Epidermal melanocyte (primary cell): ENCODE measurements around the gene TSPAN33.

Source experiments
- DNase-seq: peaks from one replicate; pipeline ENCODE4 v3.0.0; 2011; ENCODE audit warnings: low spot score; ENCODE audit not compliant: insufficient read length

Gene TSPAN33

DNA sequence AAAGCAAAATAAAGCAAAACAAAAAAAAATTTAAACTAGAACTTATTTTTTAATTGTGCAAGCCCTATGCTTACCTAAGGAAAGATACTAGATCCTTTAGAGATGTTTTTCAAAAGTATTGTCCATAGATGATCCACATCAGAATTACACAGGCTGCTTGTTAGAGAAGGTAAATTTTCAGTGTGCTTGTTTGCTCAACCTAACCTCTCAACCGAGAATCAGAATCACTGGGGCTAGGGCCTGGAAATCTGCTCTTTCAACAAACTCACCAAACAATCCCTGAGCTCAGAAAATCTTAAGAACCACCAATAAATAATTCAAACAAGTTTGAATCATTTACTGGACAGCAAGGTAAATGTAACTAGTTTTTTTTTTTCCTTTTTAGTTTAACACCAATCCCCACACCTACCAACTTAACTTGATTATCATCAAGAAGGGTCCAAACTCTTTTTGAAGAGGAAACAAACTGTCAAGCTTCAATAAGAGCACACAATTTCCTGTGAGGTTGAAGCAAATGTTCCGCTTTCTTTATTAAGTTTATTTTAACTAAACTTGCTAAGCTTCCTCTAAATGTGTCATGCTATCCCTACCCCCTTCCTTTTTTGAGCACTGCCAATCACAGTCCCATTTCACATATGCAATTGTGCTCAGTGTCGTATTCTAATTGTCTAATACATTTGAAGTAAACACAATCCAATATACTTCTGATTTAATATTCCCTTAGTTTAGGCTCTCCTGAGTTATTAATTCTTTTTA, 7.4 kb upstream of the TSPAN33 start:
- DNase-seq, result no peak

DNA sequence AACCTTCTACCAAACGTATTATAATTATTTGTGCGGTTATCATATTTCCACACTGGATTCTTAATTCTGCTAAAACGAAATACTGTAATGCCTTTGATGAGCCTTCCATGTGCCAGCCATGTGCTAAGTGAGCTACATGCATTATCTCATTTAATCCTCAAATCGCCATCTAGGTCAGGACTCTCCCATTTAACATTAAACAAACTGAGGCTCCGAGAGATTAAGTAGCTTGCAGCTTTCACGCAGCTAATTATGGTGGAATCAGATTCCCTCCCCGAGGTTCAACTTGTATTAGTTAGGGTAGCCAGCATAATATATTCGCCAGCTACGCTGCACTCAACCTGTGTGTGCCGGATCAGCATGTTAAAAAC, 798 bp upstream of the TSPAN33 start:
- no peak for DNase-seq

DNA sequence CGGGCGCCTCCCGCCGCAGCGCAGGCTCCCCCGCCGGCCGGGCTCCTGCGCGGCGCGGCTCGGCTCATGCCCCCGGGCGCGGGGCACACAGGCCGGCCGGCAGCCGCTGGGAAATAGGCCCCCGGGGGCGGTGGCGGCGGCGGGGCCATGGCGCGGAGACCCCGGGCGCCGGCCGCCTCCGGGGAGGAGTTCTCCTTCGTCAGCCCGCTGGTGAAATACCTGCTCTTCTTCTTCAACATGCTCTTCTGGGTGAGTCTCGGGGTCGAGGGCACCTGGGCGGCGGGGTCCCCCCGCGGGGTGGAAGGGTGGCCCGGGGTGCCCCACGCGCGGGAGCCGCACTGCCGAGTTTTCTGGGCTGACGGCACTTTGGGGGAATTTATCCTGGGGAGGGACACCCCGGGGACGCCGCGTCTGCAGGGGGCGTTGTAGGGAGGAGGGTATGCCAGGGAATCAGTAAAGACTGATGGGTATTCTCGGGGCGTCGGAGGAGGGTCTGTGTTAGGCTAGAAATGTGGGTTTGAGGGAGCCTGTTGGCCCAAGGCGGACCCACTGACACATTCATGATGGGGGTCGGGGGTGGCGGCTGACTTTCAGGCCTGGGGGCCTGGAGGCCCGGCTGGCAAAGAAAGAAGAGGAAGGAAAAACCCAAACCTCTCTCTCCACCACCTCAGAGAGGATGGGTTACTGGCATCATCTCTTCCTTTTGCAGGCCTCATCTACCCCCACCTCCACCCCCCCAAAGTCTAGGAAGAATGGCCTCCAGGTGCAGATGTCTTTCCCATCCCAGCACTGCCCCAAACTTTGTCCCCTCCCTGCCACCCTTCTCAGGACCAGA, 544 bp downstream of the TSPAN33 start:
- DNase-seq, result no peak

- DNase-seq, result no peak
Measured at GRCh38 chr7:129146237-129146979, 1.9 kb downstream of the TSPAN33 start.

DNA sequence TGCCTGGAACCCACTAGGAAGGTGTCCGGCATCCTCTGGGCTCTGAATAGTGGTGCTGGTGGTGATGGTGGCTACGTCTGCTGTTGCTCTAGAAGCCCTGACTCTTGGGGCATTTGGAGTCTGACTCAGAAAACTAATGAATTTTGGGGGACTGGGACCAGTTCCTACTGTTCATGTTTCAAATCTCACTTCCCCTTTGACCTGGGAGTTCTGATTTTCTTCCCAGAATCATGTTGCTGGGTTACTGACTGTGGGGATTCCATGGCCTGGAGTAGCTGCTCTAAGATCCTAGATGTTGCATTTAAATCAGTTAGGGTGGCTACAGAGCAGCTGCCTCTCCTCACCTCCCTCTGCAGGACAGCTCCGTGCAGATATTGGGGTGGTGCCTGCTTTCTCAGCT, 3.2 kb downstream of the TSPAN33 start:
- DNase-seq, result no peak

DNA sequence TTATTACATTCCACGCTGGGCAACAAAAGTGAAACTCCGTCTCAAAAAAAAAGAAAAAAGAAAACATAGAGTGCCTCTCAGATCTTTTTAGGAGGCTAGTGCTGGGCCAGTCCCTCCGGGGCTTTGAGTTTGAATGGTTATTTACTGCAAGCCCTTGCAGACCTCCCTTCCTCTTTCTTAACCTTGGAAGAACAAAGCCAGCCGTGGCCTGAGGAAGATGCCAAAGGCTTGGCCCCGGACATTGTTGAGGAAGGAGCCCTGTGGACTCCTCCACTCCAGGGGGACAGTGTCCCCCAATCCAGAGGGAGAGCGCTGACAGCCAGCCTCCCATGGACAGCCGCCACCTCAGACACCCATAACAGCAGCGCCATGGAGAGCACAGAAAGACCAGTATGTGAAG, 5.0 kb downstream of the TSPAN33 start:
- no peak for DNase-seq

DNA sequence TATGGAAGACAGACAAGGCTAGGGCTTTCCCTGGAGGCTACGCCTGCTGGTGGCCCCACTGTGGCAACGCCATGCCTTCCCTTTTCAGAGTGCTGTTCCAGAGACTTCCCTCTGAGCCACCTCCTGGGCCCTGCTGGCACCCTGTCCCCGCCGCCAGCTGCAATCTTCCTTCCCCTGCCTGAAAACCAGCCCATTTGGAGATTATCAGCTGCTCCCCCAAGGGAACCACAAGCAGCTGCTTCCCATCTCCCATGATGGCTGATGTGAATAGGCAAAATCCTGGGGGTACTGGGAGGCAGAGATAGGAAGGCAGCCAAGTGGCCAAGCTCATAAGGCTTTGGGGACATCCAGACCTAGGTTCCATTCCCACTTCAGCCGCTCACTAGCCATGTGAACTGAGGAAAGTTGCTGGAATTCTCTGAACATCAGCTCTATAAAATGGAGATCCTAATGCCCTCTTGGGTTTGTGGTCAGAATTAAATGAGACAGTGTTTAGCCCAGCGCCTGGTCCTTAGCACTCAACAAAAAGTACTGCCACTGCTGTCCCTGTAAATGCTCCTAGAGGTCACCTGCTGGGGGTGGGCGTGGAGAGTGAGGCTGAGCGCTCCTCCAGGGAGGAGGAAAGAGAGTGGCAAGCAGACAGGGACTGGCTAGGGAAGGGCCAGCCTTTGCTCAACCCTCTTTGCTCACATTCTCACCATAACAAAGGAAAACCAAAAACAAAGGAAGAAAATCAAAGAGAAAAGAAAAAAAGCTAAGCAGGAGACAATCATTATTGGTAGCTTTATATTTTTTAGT, 5.9 kb downstream of the TSPAN33 start:
- DNase-seq, result no peak

GRCh38 chr7:129157651-129158050, 13.1 kb downstream of the TSPAN33 start:
- no peak for DNase-seq

DNA sequence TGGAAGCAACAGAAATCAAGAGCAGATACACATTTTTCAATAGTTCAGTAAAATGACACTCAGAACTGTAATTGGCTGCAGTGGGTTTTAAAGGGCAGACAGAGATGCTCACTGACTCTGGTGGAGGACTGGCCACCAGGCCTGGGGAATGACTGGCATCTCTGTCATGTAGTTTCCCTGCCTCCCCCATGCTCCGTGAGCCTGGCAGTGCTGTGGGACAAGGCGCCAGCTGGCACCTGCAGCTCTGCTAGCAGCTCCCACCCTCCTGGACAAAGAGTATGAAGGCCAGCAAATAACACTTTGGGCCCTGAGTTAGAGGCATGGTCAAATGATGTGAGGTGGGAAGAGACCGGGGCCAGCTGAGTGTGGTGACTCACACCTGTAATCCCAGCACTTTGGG, 15.0 kb downstream of the TSPAN33 start:
- no peak for DNase-seq

DNA sequence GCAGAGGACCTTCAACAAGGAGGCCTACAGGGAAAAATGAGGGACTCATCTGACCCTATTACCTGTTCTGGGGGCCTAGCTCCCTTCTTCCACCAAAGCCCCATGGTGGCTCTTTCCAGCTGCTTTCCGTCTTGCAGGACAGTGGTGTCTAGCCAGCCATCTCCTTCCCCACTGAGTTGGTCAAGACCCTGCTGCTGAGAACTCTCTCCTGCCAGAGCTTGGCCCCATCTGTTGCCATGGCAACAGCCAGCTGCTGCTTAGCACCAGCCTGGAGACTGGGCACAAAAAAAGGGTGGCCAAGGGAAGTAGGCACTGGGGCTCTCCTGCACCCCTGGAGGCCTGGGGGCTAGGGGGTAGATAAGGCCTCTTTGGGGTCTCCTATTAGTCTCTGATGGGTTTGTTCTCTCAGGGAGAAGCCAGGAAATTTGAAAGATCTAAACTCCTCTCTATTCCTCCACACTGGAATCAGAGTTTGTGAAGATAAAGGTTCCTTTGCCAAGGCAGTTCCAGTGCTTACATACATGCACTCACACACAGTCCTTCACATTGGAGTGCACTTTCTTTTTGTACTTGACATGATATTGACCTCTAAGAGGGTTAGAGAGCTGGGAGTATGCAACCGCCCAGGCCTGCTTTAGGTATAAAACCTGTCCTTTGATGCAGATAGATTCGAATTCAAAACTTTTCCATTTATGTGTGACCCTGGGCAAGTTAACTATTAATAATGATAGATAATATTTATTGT, 15.8 kb downstream of the TSPAN33 start:
- no peak for DNase-seq

DNA sequence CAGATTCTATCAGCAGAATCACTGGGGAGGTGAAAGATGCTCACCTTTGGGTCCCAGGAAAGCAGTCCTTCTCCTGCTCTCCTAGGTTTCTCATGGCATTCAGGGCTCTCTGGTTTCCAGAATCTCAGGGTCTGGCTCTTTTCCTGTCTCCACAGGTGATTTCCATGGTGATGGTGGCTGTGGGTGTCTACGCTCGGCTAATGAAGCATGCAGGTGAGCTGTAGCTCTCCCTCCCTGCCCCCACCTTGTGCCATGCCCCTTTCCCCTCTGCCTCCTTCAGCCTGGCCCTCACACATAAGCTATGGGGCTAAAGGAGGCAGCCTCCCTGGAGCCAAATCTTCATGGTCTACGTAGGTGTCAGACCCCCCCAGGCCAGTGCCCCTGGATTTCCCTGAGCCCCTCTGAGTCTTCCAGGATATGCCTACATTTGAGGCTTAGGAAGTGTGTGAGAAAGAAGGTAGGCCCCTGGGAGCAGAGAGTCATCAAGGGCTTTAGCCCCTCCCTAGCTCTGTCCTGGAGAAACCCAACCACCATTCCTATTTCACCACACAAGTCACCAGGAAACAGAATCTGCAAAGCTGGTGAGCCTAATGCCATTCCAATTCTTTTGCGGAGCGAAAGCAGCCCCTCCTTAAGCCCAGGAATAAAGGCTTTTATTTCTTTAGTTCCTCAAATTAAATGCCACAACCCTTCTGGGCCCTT, 17.2 kb downstream of the TSPAN33 start:
- DNase-seq, result no peak

DNA sequence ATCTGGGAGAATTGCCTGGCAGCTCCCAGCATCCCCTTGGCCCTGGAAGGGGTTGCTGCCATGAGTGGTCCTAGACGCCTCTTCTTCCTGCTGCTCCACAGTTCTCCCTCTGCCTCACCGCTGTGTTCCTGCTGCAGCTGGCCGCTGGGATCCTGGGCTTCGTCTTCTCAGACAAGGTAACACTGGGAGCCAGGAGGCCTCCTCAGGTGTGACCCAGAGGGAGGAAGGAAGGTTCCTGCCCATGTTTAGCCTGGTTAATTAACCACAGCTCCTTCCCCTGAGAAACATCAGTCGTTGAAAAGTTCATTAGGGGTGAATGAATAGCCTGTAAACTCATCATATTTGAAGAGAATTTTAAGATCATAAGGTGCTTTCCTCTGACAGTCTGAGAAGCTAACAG, 18.2 kb downstream of the TSPAN33 start:
- no peak for DNase-seq

GRCh38 chr7:129163875-129164544, 19.5 kb downstream of the TSPAN33 start:
- DNase-seq, result peak; percentile 79

- DNase-seq, result no peak
Measured at GRCh38 chr7:129166745-129167144, 22.2 kb downstream of the TSPAN33 start.

DNA sequence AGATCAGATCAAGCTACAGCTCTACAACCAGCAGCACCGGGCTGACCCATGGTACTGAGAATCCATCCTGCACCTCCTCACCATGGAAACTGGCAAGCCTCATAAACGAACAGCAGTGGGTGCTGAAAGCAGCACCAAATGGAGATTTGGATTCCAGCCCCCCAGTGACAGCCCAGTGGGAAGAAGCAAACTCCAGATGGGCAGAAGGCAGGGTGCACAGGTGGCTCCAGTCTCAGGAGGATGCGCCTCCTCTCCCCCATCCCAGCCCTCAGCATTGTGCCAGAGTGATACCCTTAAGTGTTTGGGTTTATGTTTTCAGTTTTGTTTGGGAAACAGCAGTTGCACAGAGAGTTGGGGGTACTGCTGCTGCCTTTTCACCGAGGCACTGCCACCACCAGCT, 23.3 kb downstream of the TSPAN33 start:
- no peak for DNase-seq

- no peak for DNase-seq
Measured at GRCh38 chr7:129168231-129169021, 23.9 kb downstream of the TSPAN33 start.

GRCh38 chr7:129169171-129169671, 24.7 kb downstream of the TSPAN33 start:
- no peak for DNase-seq

- no peak for DNase-seq
Measured at GRCh38 chr7:129169686-129170440, 25.4 kb downstream of the TSPAN33 start.
